Mammary epithelial cell (primary cell): ENCODE data around the gene KIF1B.

Experiments
- EZH2 ChIP-seq: IDR thresholded peaks from 2 replicates; pipeline ENCODE4 v1.6.1; 2012; ENCODE audit warnings: low read length, inconsistent platforms, borderline replicate concordance
- TF ChIP-seq, protein P1 (sequence below), 2 donors: IDR thresholded peaks in 1 of 2; conservative IDR thresholded peaks in 1 of 2; 2 replicates each; pipeline ENCODE4 v1.5.1; 2011 to 2012; ENCODE audit warnings: inconsistent platforms in 2 of 2, low read length in 2 of 2, mild to moderate bottlenecking in 2 of 2, control low read depth in 1 of 2, low read depth in 1 of 2; ENCODE audit not compliant: insufficient read depth in 1 of 2; ENCODE audit errors: extremely low read depth in 1 of 2

DNA sequence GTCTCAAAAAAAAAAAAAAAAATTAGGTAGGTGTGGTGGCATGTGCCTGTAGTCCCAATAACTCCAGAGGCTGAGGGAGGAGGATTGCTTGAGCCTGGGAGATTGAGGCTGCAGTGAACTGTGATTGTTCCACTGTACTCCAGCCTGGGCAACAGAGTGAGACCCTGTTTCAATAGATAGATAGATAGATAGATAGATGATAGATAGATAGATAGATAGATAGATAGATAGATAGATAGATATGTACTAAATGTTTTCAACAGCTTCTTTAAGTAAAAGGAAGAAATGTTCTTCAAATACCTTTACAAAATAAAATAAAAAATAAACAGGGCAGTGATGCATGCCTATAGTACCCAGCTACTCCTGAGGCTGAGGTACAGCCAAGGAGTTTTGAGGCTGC lies 9.8 kb downstream of the KIF1B start:
- TF ChIP-seq, protein P1, sequence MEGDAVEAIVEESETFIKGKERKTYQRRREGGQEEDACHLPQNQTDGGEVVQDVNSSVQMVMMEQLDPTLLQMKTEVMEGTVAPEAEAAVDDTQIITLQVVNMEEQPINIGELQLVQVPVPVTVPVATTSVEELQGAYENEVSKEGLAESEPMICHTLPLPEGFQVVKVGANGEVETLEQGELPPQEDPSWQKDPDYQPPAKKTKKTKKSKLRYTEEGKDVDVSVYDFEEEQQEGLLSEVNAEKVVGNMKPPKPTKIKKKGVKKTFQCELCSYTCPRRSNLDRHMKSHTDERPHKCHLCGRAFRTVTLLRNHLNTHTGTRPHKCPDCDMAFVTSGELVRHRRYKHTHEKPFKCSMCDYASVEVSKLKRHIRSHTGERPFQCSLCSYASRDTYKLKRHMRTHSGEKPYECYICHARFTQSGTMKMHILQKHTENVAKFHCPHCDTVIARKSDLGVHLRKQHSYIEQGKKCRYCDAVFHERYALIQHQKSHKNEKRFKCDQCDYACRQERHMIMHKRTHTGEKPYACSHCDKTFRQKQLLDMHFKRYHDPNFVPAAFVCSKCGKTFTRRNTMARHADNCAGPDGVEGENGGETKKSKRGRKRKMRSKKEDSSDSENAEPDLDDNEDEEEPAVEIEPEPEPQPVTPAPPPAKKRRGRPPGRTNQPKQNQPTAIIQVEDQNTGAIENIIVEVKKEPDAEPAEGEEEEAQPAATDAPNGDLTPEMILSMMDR (conservative IDR thresholded peaks at IDR 0.05 in 1 of 2, IDR thresholded peaks at IDR 0.05 in 1 of 2; ENCODE audit: extremely low read depth in 1 of 2, insufficient read depth in 1 of 2, low read depth in 1 of 2, low read length in 2 of 2): no peak
- no peak for TF ChIP-seq EZH2
